ENCODE measurements around the gene SMOC2. TPM values are rescaled to one million over a fixed set of nuclear protein-coding genes. Genes with fewer than 3 reads are reported as not detected.
A peak's percentile ranks its signal among the peaks of the same experiment; 100 is the strongest.

Gene SMOC2, protein sequence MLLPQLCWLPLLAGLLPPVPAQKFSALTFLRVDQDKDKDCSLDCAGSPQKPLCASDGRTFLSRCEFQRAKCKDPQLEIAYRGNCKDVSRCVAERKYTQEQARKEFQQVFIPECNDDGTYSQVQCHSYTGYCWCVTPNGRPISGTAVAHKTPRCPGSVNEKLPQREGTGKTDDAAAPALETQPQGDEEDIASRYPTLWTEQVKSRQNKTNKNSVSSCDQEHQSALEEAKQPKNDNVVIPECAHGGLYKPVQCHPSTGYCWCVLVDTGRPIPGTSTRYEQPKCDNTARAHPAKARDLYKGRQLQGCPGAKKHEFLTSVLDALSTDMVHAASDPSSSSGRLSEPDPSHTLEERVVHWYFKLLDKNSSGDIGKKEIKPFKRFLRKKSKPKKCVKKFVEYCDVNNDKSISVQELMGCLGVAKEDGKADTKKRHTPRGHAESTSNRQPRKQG
- total RNA-seq: 10 to 100 TPM; 14.4 to 67.2 (median 63.6) TPM

DNA sequence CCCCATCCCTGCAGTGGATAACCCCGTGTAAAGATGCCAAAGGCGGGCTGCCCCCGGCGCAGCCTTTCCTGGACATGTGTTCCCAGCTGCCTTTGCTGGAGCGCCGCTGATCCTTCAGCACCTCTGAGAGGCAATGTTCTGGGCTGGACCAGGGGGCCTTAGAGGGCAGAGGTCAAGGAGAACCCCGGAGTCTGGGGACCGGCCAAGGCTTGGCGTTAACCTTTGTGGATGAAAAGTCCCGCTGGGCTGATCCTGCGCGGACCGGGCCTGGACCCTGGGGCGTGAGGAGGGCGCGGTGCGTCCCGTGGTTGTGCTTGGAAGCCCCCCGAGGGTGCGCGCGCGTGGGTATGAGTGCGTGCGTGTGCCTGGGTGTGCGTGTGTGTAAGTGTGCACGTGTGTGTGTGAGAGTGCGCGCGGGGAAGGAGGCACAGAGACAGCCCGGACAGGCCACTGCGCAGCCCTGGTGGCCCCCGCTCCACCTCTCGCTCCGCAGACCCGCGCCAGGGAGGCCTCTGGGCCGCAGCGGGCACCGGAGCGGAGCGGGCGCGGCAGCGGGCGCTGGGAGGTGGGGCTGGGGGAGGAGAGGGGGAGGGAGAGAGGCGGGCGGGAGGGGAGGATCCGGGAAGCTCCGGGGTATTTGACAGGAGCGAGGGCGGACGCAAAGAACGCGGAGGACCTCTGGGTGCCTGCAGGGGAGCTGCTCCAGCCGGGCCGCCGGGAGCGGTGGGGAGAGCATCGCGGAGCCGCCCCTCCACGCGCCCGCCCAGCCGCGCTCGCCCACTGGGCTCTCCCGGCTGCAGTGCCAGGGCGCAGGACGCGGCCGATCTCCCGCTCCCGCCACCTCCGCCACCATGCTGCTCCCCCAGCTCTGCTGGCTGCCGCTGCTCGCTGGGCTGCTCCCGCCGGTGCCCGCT, at the start of gene SMOC2:
SMOC2 (plus strand) TSS at position 665 of the 914 bp plus-strand sequence; CDS start at position 852, 187 bp downstream.
- Histone ChIP-seq H3K36me3 (no peaks in the 10 kb centered on the region), H3K27me3 (peaks cover 0 to 15% of the 10 kb centered on the region in 2 donors), H3K9me3 (no peaks in the 10 kb centered on the region), H3K4me3 (peak within 1 kb of the TSS; percentile 57 to 90 (median 64)), H3K4me1 (no peaks in the 10 kb centered on the region), H3K27ac (peak within 1 kb of the TSS in 1 of 2 donors; percentile 79)
- TF ChIP-seq POLR2A (IDR thresholded peaks at IDR 0.05): no peak
- TF ChIP-seq POLR2AphosphoS5 (IDR thresholded peaks at IDR 0.05): no peak
- TF ChIP-seq, protein P1, sequence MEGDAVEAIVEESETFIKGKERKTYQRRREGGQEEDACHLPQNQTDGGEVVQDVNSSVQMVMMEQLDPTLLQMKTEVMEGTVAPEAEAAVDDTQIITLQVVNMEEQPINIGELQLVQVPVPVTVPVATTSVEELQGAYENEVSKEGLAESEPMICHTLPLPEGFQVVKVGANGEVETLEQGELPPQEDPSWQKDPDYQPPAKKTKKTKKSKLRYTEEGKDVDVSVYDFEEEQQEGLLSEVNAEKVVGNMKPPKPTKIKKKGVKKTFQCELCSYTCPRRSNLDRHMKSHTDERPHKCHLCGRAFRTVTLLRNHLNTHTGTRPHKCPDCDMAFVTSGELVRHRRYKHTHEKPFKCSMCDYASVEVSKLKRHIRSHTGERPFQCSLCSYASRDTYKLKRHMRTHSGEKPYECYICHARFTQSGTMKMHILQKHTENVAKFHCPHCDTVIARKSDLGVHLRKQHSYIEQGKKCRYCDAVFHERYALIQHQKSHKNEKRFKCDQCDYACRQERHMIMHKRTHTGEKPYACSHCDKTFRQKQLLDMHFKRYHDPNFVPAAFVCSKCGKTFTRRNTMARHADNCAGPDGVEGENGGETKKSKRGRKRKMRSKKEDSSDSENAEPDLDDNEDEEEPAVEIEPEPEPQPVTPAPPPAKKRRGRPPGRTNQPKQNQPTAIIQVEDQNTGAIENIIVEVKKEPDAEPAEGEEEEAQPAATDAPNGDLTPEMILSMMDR (IDR thresholded peaks at IDR 0.05): no peak
- DNase-seq (ENCODE audit: low spot score in 2 of 2): no peak
- intact Hi-C loops (cut with DNase I; ENCODE audit: low total_unique reads): no loop called here

DNA sequence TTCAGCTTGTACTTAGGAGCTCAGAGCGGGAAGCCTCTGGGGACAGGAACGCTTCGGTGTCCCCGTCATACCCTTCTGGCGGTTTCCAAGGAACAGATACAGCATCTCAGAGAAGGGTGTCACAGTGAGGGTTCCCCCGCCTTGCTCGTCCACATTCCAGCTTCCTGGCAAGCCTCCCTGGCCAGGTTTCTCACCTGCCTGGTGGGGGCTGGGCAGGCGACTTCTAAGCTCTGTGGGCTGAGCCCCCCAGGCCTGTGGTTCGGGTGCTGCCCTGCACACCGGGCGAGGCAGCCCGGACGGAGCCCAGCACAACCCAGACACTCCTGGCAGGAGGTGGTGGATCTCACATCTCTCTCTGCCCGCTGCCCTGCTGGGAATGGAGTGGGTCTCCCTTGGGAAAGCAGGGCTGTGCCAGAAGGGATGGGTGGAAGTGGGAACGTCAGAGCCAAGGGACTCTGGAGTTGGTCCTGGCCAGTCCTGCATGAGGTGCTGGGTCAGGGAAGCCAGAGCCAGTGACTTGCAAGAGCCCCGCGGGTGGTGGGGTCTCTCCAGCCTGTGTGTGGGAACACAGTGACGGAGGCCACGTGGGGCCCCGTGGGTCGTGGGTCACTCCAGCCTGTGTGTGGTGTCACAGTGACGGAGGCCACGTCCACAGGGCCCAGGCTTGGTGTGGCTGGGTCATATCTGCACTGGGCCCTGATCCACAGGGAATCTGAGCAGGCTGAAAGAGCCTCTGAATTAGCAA, 47.7 kb upstream of the SMOC2 start:
- H3K27ac ChIP-seq: no peak overlapping the region
- H3K36me3 ChIP-seq: no peaks in the 10 kb centered on the region
- H3K4me1 ChIP-seq: peaks cover 0 to 4% of the 10 kb centered on the region in 2 donors
- H3K27me3 ChIP-seq: no peaks in the 10 kb centered on the region
- peak; percentile 76 to 88 for DNase-seq (ENCODE audit: low spot score in 2 of 2)
- no peak overlapping the region for H3K4me3 ChIP-seq
- intact Hi-C loops (cut with DNase I; ENCODE audit: low total_unique reads): no loop called here
- TF ChIP-seq POLR2AphosphoS5 (IDR thresholded peaks at IDR 0.05) (peak in 1 of 3 donors; percentile 39), POLR2A (IDR thresholded peaks at IDR 0.05) (no peak)
- no peaks in the 10 kb centered on the region for H3K9me3 ChIP-seq

DNA sequence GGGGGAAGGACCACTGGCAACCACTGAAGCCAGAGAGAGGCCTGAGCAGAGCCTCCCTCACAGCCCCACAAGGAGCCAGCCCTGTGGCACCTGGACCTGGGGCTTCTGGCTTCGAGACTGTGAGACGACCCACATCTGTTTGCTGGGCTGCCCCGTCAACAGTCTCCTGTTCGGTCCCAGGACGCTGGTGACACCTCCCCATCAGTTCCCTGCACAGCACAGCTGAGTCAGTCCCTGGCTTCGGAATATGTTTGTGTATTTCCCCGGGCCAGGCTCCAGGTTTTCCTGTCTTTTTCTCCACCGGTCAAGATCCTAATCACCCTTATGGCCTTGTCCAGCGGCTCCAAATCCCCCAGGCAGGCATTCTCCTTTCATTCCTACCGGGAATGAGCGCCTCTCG, 46.4 kb upstream of the SMOC2 start:
- no peaks in the 10 kb centered on the region for H3K27me3 ChIP-seq
- intact Hi-C loops (cut with DNase I; ENCODE audit: low total_unique reads): no loop called here
- no peak overlapping the region for H3K4me3 ChIP-seq
- no peaks in the 10 kb centered on the region for H3K9me3 ChIP-seq
- H3K36me3 ChIP-seq: no peaks in the 10 kb centered on the region
- H3K27ac ChIP-seq: peak overlapping the region in 1 of 2 donors; percentile 58
- DNase-seq (ENCODE audit: low spot score in 2 of 2): no peak
- H3K4me1 ChIP-seq: peaks cover 0 to 4% of the 10 kb centered on the region in 2 donors
- no peak for TF ChIP-seq POLR2AphosphoS5 (IDR thresholded peaks at IDR 0.05)
- TF ChIP-seq, protein P1 (IDR thresholded peaks at IDR 0.05): no peak
- no peak for TF ChIP-seq POLR2A (IDR thresholded peaks at IDR 0.05)

DNA sequence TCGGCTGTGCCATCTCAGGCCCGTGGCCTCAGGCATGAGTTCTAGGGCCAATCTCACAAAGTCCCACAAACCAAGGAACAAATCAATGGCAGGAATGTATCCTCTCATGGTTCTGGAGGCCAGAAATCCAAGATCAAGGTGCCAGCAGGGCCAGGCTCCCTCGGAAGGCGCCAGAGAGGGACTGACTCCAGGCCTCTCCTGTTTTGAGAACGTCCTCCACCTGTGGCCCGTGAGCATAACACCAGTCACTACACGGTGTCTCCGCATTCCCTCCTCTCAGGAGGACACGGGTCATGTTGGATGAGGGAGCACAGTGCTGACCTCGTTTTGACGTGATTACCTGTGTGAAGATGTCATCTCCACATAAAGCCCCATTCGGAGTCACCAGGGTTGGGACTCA, 45.0 kb upstream of the SMOC2 start:
- Histone ChIP-seq H3K36me3 (no peaks in the 10 kb centered on the region), H3K4me1 (peaks cover 0 to 4% of the 10 kb centered on the region in 2 donors), H3K27me3 (no peaks in the 10 kb centered on the region), H3K27ac (no peak overlapping the region), H3K9me3 (no peaks in the 10 kb centered on the region), H3K4me3 (no peak overlapping the region)
- TF ChIP-seq, protein P1 (IDR thresholded peaks at IDR 0.05): no peak
- TF ChIP-seq POLR2AphosphoS5 (IDR thresholded peaks at IDR 0.05): no peak
- TF ChIP-seq POLR2A (IDR thresholded peaks at IDR 0.05): no peak
- intact Hi-C loops (cut with DNase I; ENCODE audit: low total_unique reads): no loop called here
- DNase-seq (ENCODE audit: low spot score in 2 of 2): no peak

DNA sequence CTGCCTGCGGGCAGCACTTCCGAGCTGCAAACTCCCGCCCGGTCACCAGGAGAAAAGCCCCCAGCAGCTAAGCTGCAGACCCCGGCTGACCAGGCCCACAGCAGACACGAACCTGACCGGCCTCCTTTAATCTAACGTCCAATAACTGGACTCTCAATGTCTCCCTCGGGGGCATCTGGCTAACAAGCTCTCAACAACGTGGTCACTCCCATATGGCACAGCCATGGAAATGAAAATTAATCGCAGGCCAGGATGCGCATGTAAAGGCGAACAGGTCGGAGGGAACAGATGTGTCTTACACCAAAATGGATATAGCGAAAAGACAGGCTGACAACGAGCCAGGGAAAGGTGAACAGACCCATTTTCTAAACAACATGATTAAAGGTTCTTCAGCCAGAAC, 44.4 kb upstream of the SMOC2 start:
- intact Hi-C loops (cut with DNase I; ENCODE audit: low total_unique reads): no loop called here
- TF ChIP-seq, protein P1 (IDR thresholded peaks at IDR 0.05): no peak
- no peak for TF ChIP-seq POLR2A (IDR thresholded peaks at IDR 0.05)
- TF ChIP-seq POLR2AphosphoS5 (IDR thresholded peaks at IDR 0.05): no peak
- no peak for DNase-seq (ENCODE audit: low spot score in 2 of 2)
- Histone ChIP-seq H3K27ac (no peak overlapping the region), H3K4me1 (peaks cover 0 to 4% of the 10 kb centered on the region in 2 donors), H3K4me3 (no peak overlapping the region), H3K9me3 (no peaks in the 10 kb centered on the region), H3K36me3 (no peaks in the 10 kb centered on the region), H3K27me3 (no peaks in the 10 kb centered on the region)

Data from breast epithelium (tissue), 4 donors.